HTERT RPE-1 (cell line): Measurements from ENCODE around the gene OR51L1.
"Not testable (repeated sequence)": the region's sequence is repeated elsewhere in the genome, so short reads cannot be mapped to it uniquely, and the experiment has no call there.

Source experiments
- in situ Hi-C: fragments of 300-500 bp; cut with MboI; formaldehyde crosslinking; loops from 4 replicates; pipeline ENCODE4 v1.14.3; 2020; ENCODE audit warnings: low sequenced_read_pairs

OR51L1 gene

GRCh38 chr11:4994551-4994950 is at the start of gene OR51L1:
TSS of gene OR51L1 (plus strand) at chr11:4994851. CDS start at chr11:4998983, 4,132 bp downstream.
- in situ Hi-C loops = no loop called here

GRCh38 chr11:4947505-4947904 is 47.1 kb upstream of the OR51L1 start, which contains the start of gene OR51A4:
TSS of gene OR51A4 (minus strand) at chr11:4947605. CDS start at chr11:4947100, 505 bp downstream.
- in situ Hi-C loops = no loop called here

- in situ Hi-C loops = not testable (repeated sequence)
These were observed 39.0 kb upstream of the OR51L1 start, which contains the start of gene OR51A2 for GRCh38 chr11:4955613-4956012. TSS of gene OR51A2 (minus strand) at chr11:4955713. CDS start at chr11:4955713, 0 bp downstream.

- in situ Hi-C loops = no loop called here
These were observed 37.3 kb upstream of the OR51L1 start for GRCh38 chr11:4957396-4957795.

GRCh38 chr11:4960877-4961276 is 33.8 kb upstream of the OR51L1 start:
- in situ Hi-C loops = no loop called here

GRCh38 chr11:4962816-4963215 is 31.8 kb upstream of the OR51L1 start:
- in situ Hi-C loops = no loop called here

GRCh38 chr11:4975436-4975835 is 19.2 kb upstream of the OR51L1 start:
- in situ Hi-C loops = no loop called here

GRCh38 chr11:4979036-4979435 is 15.6 kb upstream of the OR51L1 start:
- in situ Hi-C loops = no loop called here

- in situ Hi-C loops = no loop called here
These were observed 12.0 kb upstream of the OR51L1 start for GRCh38 chr11:4982678-4983077.

- in situ Hi-C loops = no loop called here
These were observed 10.8 kb upstream of the OR51L1 start for GRCh38 chr11:4983841-4984240.

GRCh38 chr11:4991060-4991459 is 3.6 kb upstream of the OR51L1 start:
- in situ Hi-C loops = no loop called here

GRCh38 chr11:5004424-5005274 is 10.0 kb downstream of the OR51L1 start:
- in situ Hi-C loops = no loop called here

GRCh38 chr11:5007561-5007960 is 12.9 kb downstream of the OR51L1 start:
- in situ Hi-C loops = no loop called here

GRCh38 chr11:5011254-5011653 is 16.6 kb downstream of the OR51L1 start:
- in situ Hi-C loops = no loop called here

GRCh38 chr11:5013012-5013411 is 18.4 kb downstream of the OR51L1 start:
- in situ Hi-C loops = no loop called here

- in situ Hi-C loops = no loop called here
These were observed 27.3 kb downstream of the OR51L1 start for GRCh38 chr11:5021996-5022395.

GRCh38 chr11:5036669-5037068 is 42.0 kb downstream of the OR51L1 start:
- in situ Hi-C loops = no loop called here

GRCh38 chr11:5037926-5038325 is 43.3 kb downstream of the OR51L1 start:
- in situ Hi-C loops = no loop called here

GRCh38 chr11:5038341-5038740 is 43.7 kb downstream of the OR51L1 start:
- in situ Hi-C loops = no loop called here

- in situ Hi-C loops = no loop called here
These were observed 46.2 kb downstream of the OR51L1 start for GRCh38 chr11:5040876-5041275.

GRCh38 chr11:5042091-5042490 is 47.4 kb downstream of the OR51L1 start:
- in situ Hi-C loops = no loop called here

- in situ Hi-C loops = no loop called here
These were observed 48.7 kb downstream of the OR51L1 start for GRCh38 chr11:5043380-5043779.

GRCh38 chr11:5046226-5046625 is 51.6 kb downstream of the OR51L1 start, which contains the start of gene OR52J3:
TSS of gene OR52J3 (plus strand) at chr11:5046526. CDS start at chr11:5046526, 0 bp downstream.
- in situ Hi-C loops = no loop called here
